Breast epithelium (tissue), 3 donors: ENCODE data around the gene ARHGEF10L.

Source experiments
- CTCF ChIP-seq, 3 donors: fragments of 450-650 bp; IDR thresholded peaks; one replicate each; pipeline ENCODE4 v1.5.1; 2016 to 2017; ENCODE audit warnings: antibody characterized with exemption in 3 of 3, mild to moderate bottlenecking in 3 of 3, moderate library complexity in 3 of 3
- POLR2A ChIP-seq: fragments of 450-650 bp; IDR thresholded peaks from one replicate; pipeline ENCODE4 v1.6.1; 2016; ENCODE audit warnings: antibody characterized with exemption, mild to moderate bottlenecking, moderate library complexity

DNA sequence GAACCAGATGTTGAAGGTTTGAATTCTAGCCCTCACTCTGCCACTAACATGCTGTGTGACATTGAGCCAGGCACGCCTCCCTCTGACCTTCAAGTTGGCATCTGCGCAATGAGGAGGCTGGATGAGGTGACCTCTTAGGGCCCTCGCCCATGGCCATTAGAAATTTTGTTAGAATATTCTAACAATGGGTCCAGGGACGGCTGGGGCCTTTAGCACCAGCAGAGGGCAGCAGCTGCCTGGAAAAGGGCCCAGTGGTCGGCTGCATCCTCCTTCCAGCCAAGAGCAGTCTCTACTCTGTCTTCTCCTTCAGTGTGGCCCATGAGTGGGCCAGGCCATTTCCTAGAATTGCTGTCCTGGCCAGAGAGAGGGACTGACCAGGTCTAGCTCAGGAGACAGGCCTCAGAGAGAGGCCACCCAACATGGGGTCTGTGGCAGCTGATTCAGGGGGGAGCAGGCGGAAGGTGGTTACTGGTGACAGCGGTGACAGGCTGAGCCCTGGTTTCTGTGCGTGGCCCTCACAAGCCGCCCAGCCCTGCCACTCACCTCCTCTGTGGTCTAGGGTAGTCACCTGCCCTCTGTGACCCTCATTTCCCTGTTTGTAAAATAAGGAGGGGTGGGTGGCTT lies 114.3 kb downstream of the ARHGEF10L start:
- peak in 2 of 3 donors; percentile 38 to 46 for TF ChIP-seq CTCF (IDR thresholded peaks at IDR 0.05)
- no peak for TF ChIP-seq POLR2A
